GM04504 (cell line): ENCODE data around the gene STK32A.

Source experiments
- DNase-seq: peaks from one replicate; pipeline ENCODE4 v3.0.0-alpha.2; 2012; ENCODE audit warnings: low read depth

The STK32A gene

DNA sequence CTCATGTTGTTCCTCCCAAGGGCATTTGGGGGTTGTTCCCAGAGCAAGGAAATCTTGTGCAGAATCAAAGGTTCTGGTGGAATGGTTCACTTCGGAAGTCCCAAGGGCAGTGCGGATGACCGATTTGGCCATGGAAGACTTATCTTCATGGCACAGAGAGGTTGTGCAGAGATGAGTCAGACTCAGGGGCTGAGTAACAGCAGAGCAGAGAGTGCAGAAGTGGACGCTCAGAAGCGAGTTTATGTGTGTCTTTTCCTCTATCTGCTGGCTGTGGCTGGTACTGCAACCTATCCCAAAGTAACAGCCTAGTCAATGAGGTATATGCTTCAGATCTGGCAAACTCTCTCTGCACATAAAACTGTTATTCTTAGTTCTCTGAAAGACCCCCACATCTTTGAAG lies 157.0 kb downstream of the STK32A start:
- peak; percentile 43 for DNase-seq

- no peak for DNase-seq
These were observed 159.2 kb downstream of the STK32A start for GRCh38 chr5:147393874-147394672.

DNA sequence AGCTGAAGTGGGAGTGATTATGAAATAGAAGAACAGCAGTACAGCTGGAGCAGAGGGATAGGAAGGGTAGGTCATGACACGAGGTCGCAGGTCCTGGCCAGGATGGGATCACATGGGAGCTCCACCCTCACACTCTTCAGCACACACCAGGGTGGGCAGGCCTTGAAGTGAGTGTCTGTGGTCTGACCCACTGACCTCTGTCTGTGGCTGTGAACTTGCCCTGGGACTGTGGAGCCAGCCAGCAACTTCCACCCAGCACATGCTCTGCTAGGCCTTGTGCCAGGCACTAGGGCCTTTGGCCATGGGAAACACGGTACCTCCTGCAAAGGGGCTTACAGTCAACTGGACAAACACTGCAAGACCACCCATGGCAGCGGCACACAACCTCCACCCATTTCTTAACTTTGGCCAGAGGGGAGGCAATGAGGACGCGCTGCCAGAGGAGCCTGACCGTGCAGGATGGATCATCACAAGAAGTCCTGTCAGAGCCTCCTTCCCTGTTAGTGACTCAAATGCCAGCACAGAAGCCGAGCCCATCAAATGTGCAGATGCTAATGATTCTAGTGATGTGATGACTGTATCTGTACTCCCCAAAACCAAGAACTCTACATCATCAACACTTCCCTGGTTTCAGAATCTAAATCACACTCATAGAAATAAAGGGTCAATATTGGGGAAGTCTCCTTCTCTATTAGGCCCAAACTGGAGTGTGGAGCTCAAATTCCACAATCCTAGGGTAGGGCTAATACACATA lies 161.4 kb downstream of the STK32A start:
- DNase-seq = no peak

GRCh38 chr5:147397616-147398015 lies 162.8 kb downstream of the STK32A start:
- no peak for DNase-seq

DNA sequence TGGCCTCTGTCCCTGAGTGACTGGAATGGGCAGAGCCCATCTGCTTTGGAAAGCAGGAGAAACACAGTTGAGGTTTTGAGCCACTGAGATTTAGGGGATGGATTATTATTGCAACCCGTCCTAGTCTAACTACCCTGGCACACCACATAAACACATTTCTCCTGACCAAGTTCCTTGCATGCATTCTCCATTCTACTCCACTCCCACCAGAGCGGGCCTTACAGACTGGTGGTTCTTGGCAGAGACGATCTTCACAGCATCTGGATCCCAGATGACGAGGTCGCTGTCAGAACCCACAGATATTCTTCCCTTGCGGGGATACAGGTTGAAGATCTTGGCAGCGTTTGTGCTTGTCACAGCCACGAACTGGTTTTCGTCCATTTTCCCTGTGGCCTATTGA lies 164.0 kb downstream of the STK32A start:
- peak; percentile 70 for DNase-seq

GRCh38 chr5:147400126-147400809 lies 165.4 kb downstream of the STK32A start:
- DNase-seq = no peak

- DNase-seq = no peak
These were observed 166.1 kb downstream of the STK32A start for GRCh38 chr5:147400881-147401280.

DNA sequence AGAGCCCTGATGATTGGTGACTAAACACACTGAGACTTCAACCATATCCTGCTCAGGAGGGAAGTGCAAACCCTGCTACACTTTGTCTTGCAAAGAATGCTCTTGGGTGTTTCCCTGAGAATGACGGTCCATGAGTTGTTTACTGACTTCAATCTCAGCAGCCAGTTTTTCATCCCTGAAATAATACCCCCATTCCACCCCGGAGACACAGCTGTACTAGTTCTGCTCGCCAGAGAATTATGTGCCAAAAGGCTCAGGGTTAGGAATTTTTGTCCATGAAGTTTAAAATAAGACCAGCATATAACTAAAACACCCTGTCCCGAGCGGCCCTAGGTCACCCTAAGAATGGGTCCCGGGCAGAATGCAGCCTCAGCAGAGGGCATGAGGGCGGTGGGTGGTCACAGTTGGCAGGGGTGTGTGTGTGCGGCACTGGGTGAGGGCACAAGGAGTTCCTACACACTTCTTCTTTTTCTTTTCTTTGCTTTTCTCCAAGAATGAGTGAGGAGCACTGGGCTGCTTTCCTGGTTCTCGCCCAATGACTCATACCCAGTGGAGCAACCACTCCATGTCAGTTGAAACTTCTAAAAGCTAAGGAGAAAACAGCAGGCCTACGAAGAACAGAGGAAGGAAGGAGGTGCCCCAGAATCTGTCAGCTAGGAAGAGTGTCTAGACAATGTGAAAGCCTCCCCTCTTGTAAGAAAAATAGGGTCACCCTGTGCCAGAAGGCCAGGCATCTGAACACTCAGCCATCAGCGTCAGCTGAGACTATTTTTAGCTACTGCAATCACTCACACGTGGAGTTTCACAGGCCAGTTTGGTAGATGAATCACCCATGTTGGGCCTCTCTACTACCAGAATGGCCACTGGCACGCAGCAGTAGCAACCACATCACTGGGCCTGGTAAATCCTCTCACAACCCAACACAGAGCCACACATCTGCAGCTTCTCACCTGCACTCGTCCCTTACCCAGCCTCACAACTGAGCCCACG lies 169.1 kb downstream of the STK32A start:
- peak; percentile 94 for DNase-seq

- DNase-seq = no peak
These were observed 169.9 kb downstream of the STK32A start for GRCh38 chr5:147404706-147405105.

GRCh38 chr5:147406636-147407035 lies 171.8 kb downstream of the STK32A start:
- no peak for DNase-seq

- no peak for DNase-seq
These were observed 172.4 kb downstream of the STK32A start for GRCh38 chr5:147407094-147407681.

GRCh38 chr5:147408980-147409379 lies 174.2 kb downstream of the STK32A start:
- no peak for DNase-seq

DNA sequence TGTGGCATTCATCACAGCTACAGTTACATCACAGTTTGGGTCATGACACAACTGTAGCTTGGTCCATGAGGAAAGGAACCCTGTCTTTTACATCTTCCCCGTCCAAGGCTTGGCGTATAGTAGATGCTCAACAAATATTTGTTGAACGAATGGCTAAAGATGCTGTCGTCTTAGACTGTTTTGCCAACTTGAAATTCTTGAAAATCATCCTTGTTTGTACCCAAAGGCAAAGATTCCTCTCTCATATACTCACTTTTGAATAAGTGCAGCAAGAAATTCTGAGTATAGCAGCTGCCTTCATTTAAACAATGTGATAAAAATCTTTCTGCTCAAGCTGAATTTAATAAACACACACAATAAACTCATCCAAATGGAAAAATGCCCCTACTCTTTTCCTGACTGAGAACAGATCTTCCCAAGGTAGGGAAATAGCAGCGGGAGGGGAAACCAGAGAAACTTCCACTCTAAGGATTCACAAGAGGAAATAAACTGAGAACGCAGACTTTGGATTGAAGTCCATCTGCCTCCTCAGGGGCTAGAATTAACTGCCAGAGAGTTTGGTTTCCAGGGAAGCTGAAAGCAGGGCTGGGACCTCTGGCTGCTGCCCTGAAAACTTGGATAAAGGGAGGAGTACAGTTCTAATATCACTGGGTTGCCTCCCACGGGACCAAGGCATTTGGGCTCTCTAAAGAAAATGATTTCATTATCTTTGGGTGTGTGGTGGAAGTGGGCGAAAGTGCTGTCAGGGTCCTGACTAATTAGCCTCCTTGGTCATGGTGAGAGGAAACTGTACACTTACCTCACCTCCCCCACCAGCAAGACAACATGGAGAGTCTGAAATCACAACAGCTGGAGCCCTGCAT lies 175.9 kb downstream of the STK32A start:
- DNase-seq = no peak

DNA sequence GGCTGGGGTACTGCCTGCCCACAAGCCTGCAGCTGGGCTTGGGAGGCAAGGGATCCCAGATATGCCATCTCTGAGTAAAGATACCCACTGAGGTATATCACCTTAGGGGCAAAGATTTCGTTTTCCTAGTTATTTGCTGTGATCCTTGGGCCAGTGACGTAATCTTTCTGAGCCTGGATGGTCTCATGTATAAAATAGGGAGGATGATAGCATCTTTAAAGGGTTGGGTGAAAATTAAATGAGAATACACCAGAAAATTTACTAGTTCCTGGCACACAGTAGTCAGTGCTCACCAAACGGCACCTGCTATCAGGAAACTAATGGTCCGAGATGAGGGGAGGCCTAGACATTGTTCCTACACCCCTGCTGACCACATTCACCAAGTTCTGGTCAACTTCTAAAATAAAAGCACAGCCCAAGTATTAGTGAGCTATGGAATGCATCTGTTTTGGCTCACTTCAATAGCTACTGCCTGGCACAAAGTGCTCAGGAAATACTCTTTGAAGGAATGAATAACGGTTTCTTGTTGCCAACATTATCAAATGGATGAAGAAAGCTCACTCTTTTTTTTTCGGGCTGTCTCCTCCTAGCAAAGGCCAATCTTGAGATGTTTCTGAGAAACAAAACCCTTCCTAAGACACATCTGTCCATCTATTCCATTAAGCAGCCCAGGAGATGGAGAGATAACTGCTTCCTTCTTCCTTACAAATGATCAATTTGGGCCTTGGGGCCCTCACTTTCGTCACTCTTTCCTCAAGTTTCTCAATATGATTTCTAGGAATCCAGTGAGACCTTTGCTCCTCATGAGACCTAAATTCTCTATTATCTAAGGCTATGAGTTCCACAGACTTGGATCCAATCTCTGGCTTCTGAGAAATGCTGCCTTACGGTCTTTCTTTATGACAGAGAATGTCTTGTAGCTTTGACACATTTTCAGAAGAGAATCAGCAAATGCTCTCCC lies 176.8 kb downstream of the STK32A start:
- DNase-seq = no peak

- DNase-seq = no peak
These were observed 177.7 kb downstream of the STK32A start for GRCh38 chr5:147412561-147412960.

- DNase-seq = no peak
These were observed 178.4 kb downstream of the STK32A start for GRCh38 chr5:147413266-147413665.

DNA sequence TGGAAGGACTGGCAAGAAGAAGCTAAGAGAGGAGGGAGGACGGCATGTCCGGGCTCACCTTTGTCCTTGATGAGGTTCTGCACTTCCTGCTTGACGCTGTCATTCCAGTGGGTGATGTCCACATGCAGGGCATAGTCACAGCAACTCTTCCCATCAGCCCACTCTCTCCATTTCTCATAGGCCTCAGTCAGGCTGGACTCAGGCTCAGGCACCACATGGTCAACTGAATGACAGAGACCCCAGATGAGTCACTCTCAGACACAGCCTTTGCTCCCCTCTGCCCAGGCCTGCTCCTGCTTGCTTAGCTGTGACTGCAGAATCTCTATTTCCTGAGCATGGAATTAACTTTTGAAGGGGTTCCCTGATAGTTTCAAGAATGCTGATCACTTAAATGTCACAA lies 180.8 kb downstream of the STK32A start:
- no peak for DNase-seq

GRCh38 chr5:147417135-147417813 lies 182.4 kb downstream of the STK32A start:
- DNase-seq = no peak
